Suprapubic skin (tissue), 4 donors: ENCODE data around the gene TMEM132D. TPM values are rescaled to one million over a fixed set of nuclear protein-coding genes. Genes with fewer than 3 reads are reported as not detected.

Source experiments
- DNase-seq, 2 donors: peaks; one replicate each; pipeline ENCODE4 v3.0.0-alpha.2; 2019; ENCODE audit warnings: low spot score in 2 of 2
- H3K27ac ChIP-seq: fragments of 200-600 bp; sonication (generic); one replicate; pipeline ENCODE4 v1.5.1; 2019
- H3K27me3 ChIP-seq: fragments of 200-600 bp; sonication (generic); one replicate; pipeline ENCODE4 v1.5.1; 2019
- H3K36me3 ChIP-seq: fragments of 200-600 bp; sonication (generic); one replicate; pipeline ENCODE4 v1.5.1; 2019
- H3K4me1 ChIP-seq: fragments of 200-600 bp; sonication (generic); one replicate; pipeline ENCODE4 v1.5.1; 2019
- H3K4me3 ChIP-seq: fragments of 200-600 bp; sonication (generic); one replicate; pipeline ENCODE4 v1.5.1; 2019; ENCODE audit warnings: mild to moderate bottlenecking
- H3K9me3 ChIP-seq: fragments of 200-600 bp; sonication (generic); one replicate; pipeline ENCODE4 v1.5.1; 2019
- CTCF ChIP-seq, 2 donors: fragments of 200-600 bp in 1 of 2; fragments of 450-650 bp in 1 of 2; sonication (generic) in 1 of 2; IDR thresholded peaks; one replicate each; pipeline ENCODE4 v1.5.1; 2016 to 2019; ENCODE audit warnings: antibody characterized with exemption in 2 of 2, mild to moderate bottlenecking in 1 of 2, moderate library complexity in 1 of 2
- EP300 ChIP-seq: sonication (generic); formaldehyde crosslinking; IDR thresholded peaks from one replicate; pipeline ENCODE4 v1.6.1; 2017; ENCODE audit warnings: antibody characterized with exemption
- POLR2A ChIP-seq, 2 donors: fragments of 450-650 bp; IDR thresholded peaks; one replicate each; pipeline ENCODE4 v1.6.1; 2017; ENCODE audit warnings: antibody characterized with exemption in 2 of 2, mild to moderate bottlenecking in 2 of 2, moderate library complexity in 2 of 2
- POLR2AphosphoS5 ChIP-seq, 3 donors: sonication (generic); formaldehyde crosslinking; IDR thresholded peaks; one replicate each; pipeline ENCODE4 v1.6.1; 2017; ENCODE audit warnings: antibody characterized with exemption in 3 of 3
- WGBS: methylation state at CpG from one replicate; pipeline ENCODE4 v1.1.5; 2018; 5-methylcytosine and 5-hydroxymethylcytosine counted together
- total RNA-seq, 4 donors: library from RNA; depleted of rRNA; stranded (reverse); fragments of >200 nt; gene quantifications; one replicate each; pipeline ENCODE4 v1.1.0, GENCODE V29; 2016

The TMEM132D gene
- total RNA-seq, 4 donors from 2014 or later: 0.10 to 0.64 TPM; not detected in 2

- DNase-seq: no peak
- Histone ChIP-seq H3K27me3 (no peaks in the 10 kb centered on the region), H3K9me3 (peaks cover 3% of the 10 kb centered on the region), H3K4me3 (no peak overlapping the region), H3K27ac (no peak overlapping the region), H3K4me1 (no peaks in the 10 kb centered on the region), H3K36me3 (no peaks in the 10 kb centered on the region)
- WGBS: 63% methylated on average over 2 of the region's 2 CpGs
- TF ChIP-seq POLR2AphosphoS5 (IDR thresholded peaks at IDR 0.05) (no peak), CTCF (IDR thresholded peaks at IDR 0.05) (no peak), EP300 (no peak), POLR2A (IDR thresholded peaks at IDR 0.05) (no peak)
Observed at GRCh38 chr12:129310346-129310745, 593.5 kb downstream of the TMEM132D start.

- Histone ChIP-seq H3K27ac (no peak overlapping the region), H3K27me3 (no peaks in the 10 kb centered on the region), H3K4me3 (no peak overlapping the region), H3K36me3 (no peaks in the 10 kb centered on the region), H3K9me3 (no peaks in the 10 kb centered on the region), H3K4me1 (no peaks in the 10 kb centered on the region)
- TF ChIP-seq CTCF (IDR thresholded peaks at IDR 0.05) (no peak), EP300 (no peak), POLR2AphosphoS5 (IDR thresholded peaks at IDR 0.05) (no peak), POLR2A (IDR thresholded peaks at IDR 0.05) (no peak)
- DNase-seq: no peak
- WGBS: 89% methylated on average over 4 of the region's 4 CpGs
Observed at GRCh38 chr12:129305851-129306250, 598.0 kb downstream of the TMEM132D start.

- Histone ChIP-seq H3K36me3 (no peaks in the 10 kb centered on the region), H3K4me1 (no peaks in the 10 kb centered on the region), H3K4me3 (no peak overlapping the region), H3K9me3 (no peaks in the 10 kb centered on the region), H3K27ac (no peak overlapping the region), H3K27me3 (no peaks in the 10 kb centered on the region)
- DNase-seq: no peak
- TF ChIP-seq POLR2AphosphoS5 (IDR thresholded peaks at IDR 0.05): no peak
- no peak for TF ChIP-seq CTCF (IDR thresholded peaks at IDR 0.05)
- no peak for TF ChIP-seq POLR2A (IDR thresholded peaks at IDR 0.05)
- TF ChIP-seq EP300: no peak
- 78% methylated on average over 7 of the region's 7 CpGs for WGBS
Observed at GRCh38 chr12:129304529-129304928, 599.3 kb downstream of the TMEM132D start.

- H3K4me1 ChIP-seq: no peaks in the 10 kb centered on the region
- TF ChIP-seq POLR2A (IDR thresholded peaks at IDR 0.05): no peak
- no peak for TF ChIP-seq CTCF (IDR thresholded peaks at IDR 0.05)
Observed at GRCh38 chr12:129300011-129300410, 603.8 kb downstream of the TMEM132D start.

GRCh38 chr12:129298921-129299320, 604.9 kb downstream of the TMEM132D start:
- Histone ChIP-seq H3K36me3 (no peaks in the 10 kb centered on the region), H3K27me3 (no peaks in the 10 kb centered on the region), H3K4me3 (no peak overlapping the region), H3K9me3 (peaks cover 6% of the 10 kb centered on the region), H3K4me1 (no peaks in the 10 kb centered on the region), H3K27ac (no peak overlapping the region)
- no peak for TF ChIP-seq POLR2A (IDR thresholded peaks at IDR 0.05)
- TF ChIP-seq CTCF (IDR thresholded peaks at IDR 0.05): no peak
- no peak for TF ChIP-seq POLR2AphosphoS5 (IDR thresholded peaks at IDR 0.05)
- no peak for TF ChIP-seq EP300
- no peak for DNase-seq
- 88% methylated on average over 5 of the region's 5 CpGs for WGBS

More at GRCh38 chr12:129300011-129300410, 603.8 kb downstream of the TMEM132D start:
- Histone ChIP-seq H3K4me3 (no peak overlapping the region), H3K27ac (no peak overlapping the region), H3K27me3 (no peaks in the 10 kb centered on the region), H3K9me3 (no peaks in the 10 kb centered on the region), H3K36me3 (no peaks in the 10 kb centered on the region)
- 85% methylated on average over 8 of the region's 8 CpGs for WGBS
- DNase-seq: no peak
